GM23338 (cell line): Measurements from ENCODE around the gene NR1I2. TPM values are rescaled to one million over a fixed set of nuclear protein-coding genes. Genes with fewer than 3 reads are reported as not detected.

Experiments used
- ATAC-seq: fragments of 200-7000 bp; cut with Tn5 transposase; 3 replicates; pipeline ENCODE4 v1.9.1; 2020
- DNase-seq: peaks from one replicate; pipeline ENCODE4 v3.0.0-alpha.2; 2015; ENCODE audit warnings: low spot score
- H2AFZ ChIP-seq: fragments of 200-600 bp; sonication (generic); 2 replicates; pipeline ENCODE4 v1.8.0; 2016; ENCODE audit warnings: antibody characterized with exemption, mild to moderate bottlenecking, moderate library complexity
- H3F3A ChIP-seq: fragments of 200-600 bp; sonication (generic); replicated peaks from 2 replicates; pipeline ENCODE4 v1.8.0; 2017; ENCODE audit warnings: antibody characterized with exemption, mixed run types, low read depth
- H3K27ac ChIP-seq: fragments of 200-600 bp; sonication (generic); 2 replicates; pipeline ENCODE4 v1.6.1; 2016; ENCODE audit warnings: low read depth
- H3K27me3 ChIP-seq: fragments of 200-600 bp; sonication (generic); 2 replicates; pipeline ENCODE4 v1.8.0; 2016; ENCODE audit warnings: mild to moderate bottlenecking, mixed run types, moderate library complexity; ENCODE audit not compliant: insufficient read depth
- H3K36me3 ChIP-seq: fragments of 200-600 bp; sonication (generic); 2 replicates; pipeline ENCODE4 v1.8.0; 2016; ENCODE audit warnings: mild to moderate bottlenecking; ENCODE audit not compliant: insufficient read depth
- H3K4me1 ChIP-seq: fragments of 200-600 bp; sonication (generic); 2 replicates; pipeline ENCODE4 v1.8.0; 2016; ENCODE audit warnings: mild to moderate bottlenecking, moderate library complexity; ENCODE audit not compliant: insufficient read depth
- H3K4me2 ChIP-seq: fragments of 200-600 bp; sonication (generic); 2 replicates; pipeline ENCODE4 v1.7.1; 2017; ENCODE audit warnings: mixed run types
- H3K4me3 ChIP-seq: fragments of 200-600 bp; sonication (generic); 2 replicates; pipeline ENCODE4 v1.6.1; 2016; ENCODE audit warnings: mixed run types
- H3K79me2 ChIP-seq: fragments of 200-600 bp; sonication (generic); replicated peaks from 2 replicates; pipeline ENCODE4 v1.8.0; 2017; ENCODE audit warnings: mild to moderate bottlenecking; ENCODE audit not compliant: insufficient read depth
- H3K9me2 ChIP-seq: fragments of 200-600 bp; sonication (generic); 2 replicates; pipeline ENCODE4 v1.8.0; 2017; ENCODE audit not compliant: insufficient read depth
- H4K20me1 ChIP-seq: fragments of 200-600 bp; sonication (generic); replicated peaks from 2 replicates; pipeline ENCODE4 v1.8.0; 2017; ENCODE audit warnings: mild to moderate bottlenecking; ENCODE audit not compliant: insufficient read depth
- H3K27ac Mint-ChIP-seq: 2 replicates; pipeline ENCODE4 v1.8.0; 2020; ENCODE audit warnings: inconsistent platforms, mild to moderate bottlenecking, moderate library complexity, mixed read lengths
- H3K27me3 Mint-ChIP-seq: 3 replicates; pipeline ENCODE4 v1.8.0; 2022; ENCODE audit warnings: low read depth, mild to moderate bottlenecking, moderate library complexity, mixed read lengths, inconsistent platforms; ENCODE audit not compliant: insufficient read depth, poor library complexity
- H3K36me3 Mint-ChIP-seq: 3 replicates; pipeline ENCODE4 v1.8.0; 2021; ENCODE audit warnings: low read depth, mild to moderate bottlenecking, inconsistent platforms, moderate library complexity, mixed read lengths
- H3K4me1 Mint-ChIP-seq: 3 replicates; pipeline ENCODE4 v1.8.0; 2020; ENCODE audit warnings: mild to moderate bottlenecking, inconsistent platforms, mixed read lengths
- H3K4me3 Mint-ChIP-seq: 3 replicates; pipeline ENCODE4 v1.8.0; 2021; ENCODE audit warnings: moderate library complexity, mild to moderate bottlenecking, inconsistent platforms, mixed read lengths
- H3K9me3 Mint-ChIP-seq: 3 replicates; pipeline ENCODE4 v1.8.0; 2020; ENCODE audit warnings: moderate library complexity, mild to moderate bottlenecking, inconsistent platforms, mixed read lengths
- EZH2phosphoT487 ChIP-seq: fragments of 200-600 bp; sonication (generic); IDR thresholded peaks from one replicate; pipeline ENCODE4 v1.8.1; 2018; ENCODE audit warnings: antibody characterized with exemption; ENCODE audit not compliant: unreplicated experiment
- NANOG ChIP-seq: IDR thresholded peaks from 2 replicates; pipeline ENCODE4 v1.6.1; 2016; ENCODE audit warnings: antibody characterized with exemption, borderline replicate concordance
- POLR2AphosphoS5 ChIP-seq: IDR thresholded peaks from 2 replicates; pipeline ENCODE4 v1.6.1; 2016; ENCODE audit warnings: antibody characterized with exemption, low read depth
- STAT1 ChIP-seq: IDR thresholded peaks from one replicate; pipeline ENCODE4 v1.6.1; 2016; ENCODE audit warnings: antibody characterized with exemption; ENCODE audit not compliant: unreplicated experiment
- ZNF114 ChIP-seq: fragments of 250-450 bp; sonication (Bioruptor Pico); IDR thresholded peaks from 2 replicates; pipeline ENCODE4 v1.5.0; 2020; ENCODE audit warnings: mild to moderate bottlenecking, moderate library complexity
- polyA plus RNA-seq: library from polyadenylated mRNA; unstranded; fragments of >200 nt; fragmentation: Nextera tagmentation; extraction: Ambion mirVana; gene quantifications from 2 replicates; pipeline ENCODE4 v1.2.1, GENCODE V29; 2016
- total RNA-seq: library from RNA; depleted of rRNA; stranded (reverse); fragments of >200 nt; shearing (Covaris generic); gene quantifications from 2 replicates; pipeline ENCODE4 v1.2.3, GENCODE V29; 2014
- TF ChIP-seq, protein P1 (sequence below): IDR thresholded peaks from one replicate; pipeline ENCODE4 v1.6.1; 2018; ENCODE audit warnings: antibody characterized with exemption; ENCODE audit not compliant: unreplicated experiment
- TF ChIP-seq, protein P2 (sequence below): fragments of 250-450 bp; sonication (Bioruptor Pico); IDR thresholded peaks from 2 replicates; pipeline ENCODE4 v1.5.0; 2020; ENCODE audit warnings: mild to moderate bottlenecking, moderate library complexity

Gene NR1I2
- total and polyA plus RNA-seq, 2 experiments from 2014 or later = 0.89 to 4.4 TPM

DNA sequence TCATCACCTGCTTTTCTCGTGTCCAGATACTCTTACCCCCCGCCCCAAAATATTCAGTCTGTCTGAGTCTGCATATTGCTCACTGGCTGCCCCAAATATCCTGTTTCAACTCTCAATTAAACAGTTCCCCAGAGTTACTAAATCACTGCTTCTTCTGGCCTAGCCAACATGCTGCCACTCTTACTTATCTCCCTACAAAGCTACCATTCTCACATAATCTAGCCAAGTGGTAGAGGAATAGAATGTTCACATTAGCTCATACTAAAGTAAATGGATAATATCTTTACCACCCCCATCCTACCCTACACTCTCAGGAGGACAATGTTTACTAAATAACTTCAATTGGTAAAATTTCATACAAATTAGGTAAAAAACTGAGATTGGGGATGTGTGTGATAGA lies 77.8 kb downstream of the NR1I2 start:
- no peak overlapping the region for H3K27ac Mint-ChIP-seq
- H3K4me3 Mint-ChIP-seq = no peak overlapping the region

More for the DNA sequence above, 77.8 kb downstream of the NR1I2 start:
- DNase-seq (no peak), ATAC-seq (no peak)
- TF ChIP-seq EZH2phosphoT487 = no peak
- TF ChIP-seq ZNF114 = no peak
- TF ChIP-seq NANOG = no peak
- no peak for TF ChIP-seq POLR2AphosphoS5
- TF ChIP-seq, protein P1, sequence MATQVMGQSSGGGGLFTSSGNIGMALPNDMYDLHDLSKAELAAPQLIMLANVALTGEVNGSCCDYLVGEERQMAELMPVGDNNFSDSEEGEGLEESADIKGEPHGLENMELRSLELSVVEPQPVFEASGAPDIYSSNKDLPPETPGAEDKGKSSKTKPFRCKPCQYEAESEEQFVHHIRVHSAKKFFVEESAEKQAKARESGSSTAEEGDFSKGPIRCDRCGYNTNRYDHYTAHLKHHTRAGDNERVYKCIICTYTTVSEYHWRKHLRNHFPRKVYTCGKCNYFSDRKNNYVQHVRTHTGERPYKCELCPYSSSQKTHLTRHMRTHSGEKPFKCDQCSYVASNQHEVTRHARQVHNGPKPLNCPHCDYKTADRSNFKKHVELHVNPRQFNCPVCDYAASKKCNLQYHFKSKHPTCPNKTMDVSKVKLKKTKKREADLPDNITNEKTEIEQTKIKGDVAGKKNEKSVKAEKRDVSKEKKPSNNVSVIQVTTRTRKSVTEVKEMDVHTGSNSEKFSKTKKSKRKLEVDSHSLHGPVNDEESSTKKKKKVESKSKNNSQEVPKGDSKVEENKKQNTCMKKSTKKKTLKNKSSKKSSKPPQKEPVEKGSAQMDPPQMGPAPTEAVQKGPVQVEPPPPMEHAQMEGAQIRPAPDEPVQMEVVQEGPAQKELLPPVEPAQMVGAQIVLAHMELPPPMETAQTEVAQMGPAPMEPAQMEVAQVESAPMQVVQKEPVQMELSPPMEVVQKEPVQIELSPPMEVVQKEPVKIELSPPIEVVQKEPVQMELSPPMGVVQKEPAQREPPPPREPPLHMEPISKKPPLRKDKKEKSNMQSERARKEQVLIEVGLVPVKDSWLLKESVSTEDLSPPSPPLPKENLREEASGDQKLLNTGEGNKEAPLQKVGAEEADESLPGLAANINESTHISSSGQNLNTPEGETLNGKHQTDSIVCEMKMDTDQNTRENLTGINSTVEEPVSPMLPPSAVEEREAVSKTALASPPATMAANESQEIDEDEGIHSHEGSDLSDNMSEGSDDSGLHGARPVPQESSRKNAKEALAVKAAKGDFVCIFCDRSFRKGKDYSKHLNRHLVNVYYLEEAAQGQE = no peak
- no peak for TF ChIP-seq STAT1
- TF ChIP-seq, protein P2, sequence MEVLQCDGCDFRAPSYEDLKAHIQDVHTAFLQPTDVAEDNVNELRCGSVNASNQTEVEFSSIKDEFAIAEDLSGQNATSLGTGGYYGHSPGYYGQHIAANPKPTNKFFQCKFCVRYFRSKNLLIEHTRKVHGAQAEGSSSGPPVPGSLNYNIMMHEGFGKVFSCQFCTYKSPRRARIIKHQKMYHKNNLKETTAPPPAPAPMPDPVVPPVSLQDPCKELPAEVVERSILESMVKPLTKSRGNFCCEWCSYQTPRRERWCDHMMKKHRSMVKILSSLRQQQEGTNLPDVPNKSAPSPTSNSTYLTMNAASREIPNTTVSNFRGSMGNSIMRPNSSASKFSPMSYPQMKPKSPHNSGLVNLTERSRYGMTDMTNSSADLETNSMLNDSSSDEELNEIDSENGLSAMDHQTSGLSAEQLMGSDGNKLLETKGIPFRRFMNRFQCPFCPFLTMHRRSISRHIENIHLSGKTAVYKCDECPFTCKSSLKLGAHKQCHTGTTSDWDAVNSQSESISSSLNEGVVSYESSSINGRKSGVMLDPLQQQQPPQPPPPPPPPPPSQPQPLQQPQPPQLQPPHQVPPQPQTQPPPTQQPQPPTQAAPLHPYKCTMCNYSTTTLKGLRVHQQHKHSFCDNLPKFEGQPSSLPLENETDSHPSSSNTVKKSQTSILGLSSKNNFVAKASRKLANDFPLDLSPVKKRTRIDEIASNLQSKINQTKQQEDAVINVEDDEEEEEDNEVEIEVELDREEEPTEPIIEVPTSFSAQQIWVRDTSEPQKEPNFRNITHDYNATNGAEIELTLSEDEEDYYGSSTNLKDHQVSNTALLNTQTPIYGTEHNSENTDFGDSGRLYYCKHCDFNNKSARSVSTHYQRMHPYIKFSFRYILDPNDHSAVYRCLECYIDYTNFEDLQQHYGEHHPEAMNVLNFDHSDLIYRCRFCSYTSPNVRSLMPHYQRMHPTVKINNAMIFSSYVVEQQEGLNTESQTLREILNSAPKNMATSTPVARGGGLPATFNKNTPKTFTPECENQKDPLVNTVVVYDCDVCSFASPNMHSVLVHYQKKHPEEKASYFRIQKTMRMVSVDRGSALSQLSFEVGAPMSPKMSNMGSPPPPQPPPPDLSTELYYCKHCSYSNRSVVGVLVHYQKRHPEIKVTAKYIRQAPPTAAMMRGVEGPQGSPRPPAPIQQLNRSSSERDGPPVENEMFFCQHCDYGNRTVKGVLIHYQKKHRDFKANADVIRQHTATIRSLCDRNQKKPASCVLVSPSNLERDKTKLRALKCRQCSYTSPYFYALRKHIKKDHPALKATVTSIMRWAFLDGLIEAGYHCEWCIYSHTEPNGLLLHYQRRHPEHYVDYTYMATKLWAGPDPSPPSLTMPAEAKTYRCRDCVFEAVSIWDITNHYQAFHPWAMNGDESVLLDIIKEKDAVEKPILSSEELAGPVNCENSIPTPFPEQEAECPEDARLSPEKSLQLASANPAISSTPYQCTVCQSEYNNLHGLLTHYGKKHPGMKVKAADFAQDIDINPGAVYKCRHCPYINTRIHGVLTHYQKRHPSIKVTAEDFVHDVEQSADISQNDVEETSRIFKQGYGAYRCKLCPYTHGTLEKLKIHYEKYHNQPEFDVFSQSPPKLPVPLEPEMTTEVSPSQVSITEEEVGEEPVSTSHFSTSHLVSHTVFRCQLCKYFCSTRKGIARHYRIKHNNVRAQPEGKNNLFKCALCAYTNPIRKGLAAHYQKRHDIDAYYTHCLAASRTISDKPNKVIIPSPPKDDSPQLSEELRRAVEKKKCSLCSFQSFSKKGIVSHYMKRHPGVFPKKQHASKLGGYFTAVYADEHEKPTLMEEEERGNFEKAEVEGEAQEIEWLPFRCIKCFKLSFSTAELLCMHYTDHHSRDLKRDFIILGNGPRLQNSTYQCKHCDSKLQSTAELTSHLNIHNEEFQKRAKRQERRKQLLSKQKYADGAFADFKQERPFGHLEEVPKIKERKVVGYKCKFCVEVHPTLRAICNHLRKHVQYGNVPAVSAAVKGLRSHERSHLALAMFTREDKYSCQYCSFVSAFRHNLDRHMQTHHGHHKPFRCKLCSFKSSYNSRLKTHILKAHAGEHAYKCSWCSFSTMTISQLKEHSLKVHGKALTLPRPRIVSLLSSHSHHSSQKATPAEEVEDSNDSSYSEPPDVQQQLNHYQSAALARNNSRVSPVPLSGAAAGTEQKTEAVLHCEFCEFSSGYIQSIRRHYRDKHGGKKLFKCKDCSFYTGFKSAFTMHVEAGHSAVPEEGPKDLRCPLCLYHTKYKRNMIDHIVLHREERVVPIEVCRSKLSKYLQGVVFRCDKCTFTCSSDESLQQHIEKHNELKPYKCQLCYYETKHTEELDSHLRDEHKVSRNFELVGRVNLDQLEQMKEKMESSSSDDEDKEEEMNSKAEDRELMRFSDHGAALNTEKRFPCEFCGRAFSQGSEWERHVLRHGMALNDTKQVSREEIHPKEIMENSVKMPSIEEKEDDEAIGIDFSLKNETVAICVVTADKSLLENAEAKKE = no peak
- no peaks in the 10 kb centered on the region for H3K4me1 ChIP-seq
- no peaks in the 10 kb centered on the region; the same call in 1 of the 2 replicates for H3K79me2 ChIP-seq
- H2AFZ ChIP-seq = no peak overlapping the region
- peaks cover 18% of the 10 kb centered on the region for H3K36me3 ChIP-seq
- H3K9me2 ChIP-seq = no peaks in the 10 kb centered on the region; the same call in 1 of the 2 replicates
- H3K4me2 ChIP-seq = no peak overlapping the region
- H3K27me3 ChIP-seq = no peaks in the 10 kb centered on the region
- H4K20me1 ChIP-seq = no peaks in the 10 kb centered on the region
- Mint-ChIP-seq H3K27me3 (peaks cover 2% of the 10 kb centered on the region), H3K4me1 (no peaks in the 10 kb centered on the region), H3K36me3 (peaks cover 69% of the 10 kb centered on the region), H3K9me3 (no peaks in the 10 kb centered on the region; the same call in 1 of the 3 replicates)
- no peak overlapping the region for H3K4me3 ChIP-seq
- H3K27ac ChIP-seq = no peak overlapping the region
- no peaks in the 10 kb centered on the region for H3F3A ChIP-seq
